A549 (cell line): ENCODE results near the gene CADPS2.

Experiments
- CHD4 ChIP-seq: fragments of 200-600 bp; sonication (generic); IDR thresholded peaks from 2 replicates; pipeline ENCODE4 v1.6.1; 2016; ENCODE audit warnings: antibody characterized with exemption, mild to moderate bottlenecking, borderline replicate concordance
- EP300 ChIP-seq, 2 experiments: fragments of >200 bp; sonication (Bioruptor Twin); formaldehyde crosslinking; IDR thresholded peaks; 2 replicates in 1 of 2; 3 replicates in 1 of 2; pipeline ENCODE4 v1.6.1; 2016 to 2017
- JUNB ChIP-seq: fragments of >200 bp; sonication (Bioruptor Twin); formaldehyde crosslinking; IDR thresholded peaks from 2 replicates; pipeline ENCODE4 v1.6.1; 2016
- MAZ ChIP-seq: fragments of 150-350 bp; IDR thresholded peaks from 2 replicates; pipeline ENCODE4 v1.6.1; 2014; ENCODE audit warnings: antibody characterized with exemption, low read depth, low read length, borderline replicate concordance
- NR3C1 ChIP-seq: fragments of >200 bp; sonication (Bioruptor Twin); formaldehyde crosslinking; IDR thresholded peaks from 3 replicates; pipeline ENCODE4 v1.6.1; 2017
- POLR2A ChIP-seq: IDR thresholded peaks from 2 replicates; pipeline ENCODE4 v1.6.1; 2012; ENCODE audit warnings: mild to moderate bottlenecking, low read length
- RAD21 ChIP-seq, 2 experiments: fragments of >200 bp in 1 of 2; sonication (Bioruptor Twin) in 1 of 2; formaldehyde crosslinking in 1 of 2; IDR thresholded peaks in 1 of 2; conservative IDR thresholded peaks in 1 of 2; 2 replicates in 1 of 2; 3 replicates in 1 of 2; pipeline ENCODE4 v1.6.1; 2012 to 2018; ENCODE audit warnings: inconsistent platforms in 1 of 2
- RFX5 ChIP-seq: fragments of 450-650 bp; IDR thresholded peaks from 2 replicates; pipeline ENCODE4 v1.7.1; 2014; ENCODE audit warnings: antibody characterized with exemption, mild to moderate bottlenecking, moderate library complexity
- SMC3 ChIP-seq: fragments of >200 bp; sonication (Bioruptor Twin); formaldehyde crosslinking; IDR thresholded peaks from 3 replicates; pipeline ENCODE4 v1.6.1; 2018; ENCODE audit warnings: inconsistent platforms
- USF2 ChIP-seq: fragments of 450-650 bp; IDR thresholded peaks from 2 replicates; pipeline ENCODE4 v1.6.1; 2014; ENCODE audit warnings: antibody characterized with exemption
- ZSCAN20 ChIP-seq: fragments of 250-450 bp; sonication (Bioruptor Pico); IDR thresholded peaks from 2 replicates; pipeline ENCODE4 v1.8.0; 2022; ENCODE audit warnings: mild to moderate bottlenecking, moderate library complexity
- TF ChIP-seq, protein P1 (sequence below): fragments of >200 bp; sonication (Bioruptor Twin); formaldehyde crosslinking; IDR thresholded peaks from 3 replicates; pipeline ENCODE4 v1.5.1; 2016
- TF ChIP-seq, protein P2 (sequence below): fragments of 150-350 bp; IDR thresholded peaks from 2 replicates; pipeline ENCODE4 v1.6.1; 2014; ENCODE audit warnings: low read depth, mild to moderate bottlenecking, low read length

GRCh38 chr7:122532406-122533269 is 353.6 kb downstream of the CADPS2 start:
- no peak for TF ChIP-seq EP300 (IDR thresholded peaks at IDR 0.05)
- TF ChIP-seq, protein P1, sequence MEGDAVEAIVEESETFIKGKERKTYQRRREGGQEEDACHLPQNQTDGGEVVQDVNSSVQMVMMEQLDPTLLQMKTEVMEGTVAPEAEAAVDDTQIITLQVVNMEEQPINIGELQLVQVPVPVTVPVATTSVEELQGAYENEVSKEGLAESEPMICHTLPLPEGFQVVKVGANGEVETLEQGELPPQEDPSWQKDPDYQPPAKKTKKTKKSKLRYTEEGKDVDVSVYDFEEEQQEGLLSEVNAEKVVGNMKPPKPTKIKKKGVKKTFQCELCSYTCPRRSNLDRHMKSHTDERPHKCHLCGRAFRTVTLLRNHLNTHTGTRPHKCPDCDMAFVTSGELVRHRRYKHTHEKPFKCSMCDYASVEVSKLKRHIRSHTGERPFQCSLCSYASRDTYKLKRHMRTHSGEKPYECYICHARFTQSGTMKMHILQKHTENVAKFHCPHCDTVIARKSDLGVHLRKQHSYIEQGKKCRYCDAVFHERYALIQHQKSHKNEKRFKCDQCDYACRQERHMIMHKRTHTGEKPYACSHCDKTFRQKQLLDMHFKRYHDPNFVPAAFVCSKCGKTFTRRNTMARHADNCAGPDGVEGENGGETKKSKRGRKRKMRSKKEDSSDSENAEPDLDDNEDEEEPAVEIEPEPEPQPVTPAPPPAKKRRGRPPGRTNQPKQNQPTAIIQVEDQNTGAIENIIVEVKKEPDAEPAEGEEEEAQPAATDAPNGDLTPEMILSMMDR: peak; percentile 47
- TF ChIP-seq POLR2A: no peak
- peak; percentile 37 to 46; a peak in 4 of 5 replicates for TF ChIP-seq RAD21 (conservative IDR thresholded peaks at IDR 0.05 in 1 of 2, IDR thresholded peaks at IDR 0.05 in 1 of 2)
- TF ChIP-seq USF2: no peak
- no peak for TF ChIP-seq MAZ
- TF ChIP-seq JUNB: no peak
- TF ChIP-seq NR3C1: no peak
- no peak for TF ChIP-seq ZSCAN20 (CRISPR knock-in tag)
- no peak for TF ChIP-seq RFX5
- TF ChIP-seq, protein P2, sequence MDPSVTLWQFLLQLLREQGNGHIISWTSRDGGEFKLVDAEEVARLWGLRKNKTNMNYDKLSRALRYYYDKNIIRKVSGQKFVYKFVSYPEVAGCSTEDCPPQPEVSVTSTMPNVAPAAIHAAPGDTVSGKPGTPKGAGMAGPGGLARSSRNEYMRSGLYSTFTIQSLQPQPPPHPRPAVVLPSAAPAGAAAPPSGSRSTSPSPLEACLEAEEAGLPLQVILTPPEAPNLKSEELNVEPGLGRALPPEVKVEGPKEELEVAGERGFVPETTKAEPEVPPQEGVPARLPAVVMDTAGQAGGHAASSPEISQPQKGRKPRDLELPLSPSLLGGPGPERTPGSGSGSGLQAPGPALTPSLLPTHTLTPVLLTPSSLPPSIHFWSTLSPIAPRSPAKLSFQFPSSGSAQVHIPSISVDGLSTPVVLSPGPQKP: no peak
- TF ChIP-seq CHD4: no peak
- TF ChIP-seq SMC3: peak; percentile 37; the same call in 1 of the 3 replicates
